PC-9 (cell line): ENCODE data around the gene CCDC85A.

Experiments used
- EZH2 ChIP-seq: fragments of 200-600 bp; sonication (generic); IDR thresholded peaks from 2 replicates; pipeline ENCODE4 v1.8.0; 2017; ENCODE audit warnings: antibody characterized with exemption, low read depth
- TF ChIP-seq, protein P1 (sequence below): fragments of 200-600 bp; sonication (generic); conservative IDR thresholded peaks from 2 replicates; pipeline ENCODE4 v1.6.1; 2017; ENCODE audit warnings: mixed run types, antibody characterized with exemption, mild to moderate bottlenecking, moderate library complexity

DNA sequence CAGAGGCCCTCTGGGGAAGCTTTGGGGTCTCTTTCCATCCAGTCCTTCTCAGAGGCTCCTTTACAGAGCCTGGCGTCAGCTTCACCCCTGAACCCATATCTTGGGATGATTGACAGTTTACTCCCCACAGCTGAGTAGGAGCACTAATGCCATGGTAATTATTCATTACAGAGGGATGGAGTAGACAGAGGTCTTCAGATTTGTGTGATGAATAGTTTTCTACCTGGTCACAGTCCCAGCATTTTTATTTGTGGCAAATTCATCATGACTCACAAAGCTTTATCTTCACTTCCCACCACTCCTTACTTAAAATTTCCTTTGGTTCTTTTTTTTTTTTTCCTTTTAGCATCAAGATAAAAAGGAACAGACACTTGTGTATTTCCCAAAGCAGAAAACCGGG, 104.2 kb downstream of the CCDC85A start:
- TF ChIP-seq, protein P1, sequence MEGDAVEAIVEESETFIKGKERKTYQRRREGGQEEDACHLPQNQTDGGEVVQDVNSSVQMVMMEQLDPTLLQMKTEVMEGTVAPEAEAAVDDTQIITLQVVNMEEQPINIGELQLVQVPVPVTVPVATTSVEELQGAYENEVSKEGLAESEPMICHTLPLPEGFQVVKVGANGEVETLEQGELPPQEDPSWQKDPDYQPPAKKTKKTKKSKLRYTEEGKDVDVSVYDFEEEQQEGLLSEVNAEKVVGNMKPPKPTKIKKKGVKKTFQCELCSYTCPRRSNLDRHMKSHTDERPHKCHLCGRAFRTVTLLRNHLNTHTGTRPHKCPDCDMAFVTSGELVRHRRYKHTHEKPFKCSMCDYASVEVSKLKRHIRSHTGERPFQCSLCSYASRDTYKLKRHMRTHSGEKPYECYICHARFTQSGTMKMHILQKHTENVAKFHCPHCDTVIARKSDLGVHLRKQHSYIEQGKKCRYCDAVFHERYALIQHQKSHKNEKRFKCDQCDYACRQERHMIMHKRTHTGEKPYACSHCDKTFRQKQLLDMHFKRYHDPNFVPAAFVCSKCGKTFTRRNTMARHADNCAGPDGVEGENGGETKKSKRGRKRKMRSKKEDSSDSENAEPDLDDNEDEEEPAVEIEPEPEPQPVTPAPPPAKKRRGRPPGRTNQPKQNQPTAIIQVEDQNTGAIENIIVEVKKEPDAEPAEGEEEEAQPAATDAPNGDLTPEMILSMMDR, result no peak
- no peak for TF ChIP-seq EZH2
